ENCODE results near the gene APOF.

The APOF gene
- long read RNA-seq, result 0 reads

- no peak within 1 kb of the TSS for H3K4me3 ChIP-seq (replicated peaks; ENCODE audit: insufficient read depth, low read length)
- TF ChIP-seq SPI1 (IDR thresholded peaks at IDR 0.05; ENCODE audit: borderline replicate concordance, low read depth) (no peak), REST (IDR thresholded peaks at IDR 0.05; ENCODE audit: insufficient replicate concordance, low read depth) (no peak), CTCF (IDR thresholded peaks at IDR 0.05; ENCODE audit: insufficient read depth, low read length) (no peak), POLR2AphosphoS5 (IDR thresholded peaks at IDR 0.05; ENCODE audit: low read depth) (no peak), GABPA (IDR thresholded peaks at IDR 0.05; ENCODE audit: low read depth) (no peak)
- H3K27ac ChIP-seq (replicated peaks), result no peak within 1 kb of the TSS
- no peaks in the 10 kb centered on the region for H3K27me3 ChIP-seq (ENCODE audit: insufficient read depth, poor library complexity, severe bottlenecking)
- no peak for DNase-seq (ENCODE audit: low read depth in 1 of 2, low spot score in 1 of 2)
Measured at GRCh38 chr12:56362130-56363059, at the start of gene APOF. Gene APOF (minus strand): TSS chr12:56362857. CDS start chr12:56362745, 112 bp downstream.

GRCh38 chr12:56411781-56412639 lies 49.4 kb upstream of the APOF start:
- H3K27ac ChIP-seq (replicated peaks), result no peak overlapping the region
- no peak for TF ChIP-seq REST (IDR thresholded peaks at IDR 0.05; ENCODE audit: insufficient replicate concordance, low read depth)
- TF ChIP-seq POLR2AphosphoS5 (IDR thresholded peaks at IDR 0.05; ENCODE audit: low read depth), result no peak
- no peak for TF ChIP-seq GABPA (IDR thresholded peaks at IDR 0.05; ENCODE audit: low read depth)
- no peak for TF ChIP-seq CTCF (IDR thresholded peaks at IDR 0.05; ENCODE audit: insufficient read depth, low read length)
- no peak for TF ChIP-seq SPI1 (IDR thresholded peaks at IDR 0.05; ENCODE audit: borderline replicate concordance, low read depth)
- no peaks in the 10 kb centered on the region for H3K27me3 ChIP-seq (ENCODE audit: insufficient read depth, poor library complexity, severe bottlenecking)
- DNase-seq (ENCODE audit: low read depth in 1 of 2, low spot score in 1 of 2), result no peak
- H3K4me3 ChIP-seq (replicated peaks; ENCODE audit: insufficient read depth, low read length), result no peak overlapping the region

GRCh38 chr12:56410768-56411167 lies 48.1 kb upstream of the APOF start:
- Histone ChIP-seq H3K27me3 (ENCODE audit: insufficient read depth, poor library complexity, severe bottlenecking) (no peaks in the 10 kb centered on the region), H3K27ac (replicated peaks) (no peak overlapping the region), H3K4me3 (replicated peaks; ENCODE audit: insufficient read depth, low read length) (no peak overlapping the region)
- TF ChIP-seq CTCF (IDR thresholded peaks at IDR 0.05; ENCODE audit: insufficient read depth, low read length), result no peak
- TF ChIP-seq REST (IDR thresholded peaks at IDR 0.05; ENCODE audit: insufficient replicate concordance, low read depth), result no peak
- no peak for TF ChIP-seq GABPA (IDR thresholded peaks at IDR 0.05; ENCODE audit: low read depth)
- TF ChIP-seq POLR2AphosphoS5 (IDR thresholded peaks at IDR 0.05; ENCODE audit: low read depth), result no peak
- no peak for TF ChIP-seq SPI1 (IDR thresholded peaks at IDR 0.05; ENCODE audit: borderline replicate concordance, low read depth)
- no peak for DNase-seq (ENCODE audit: low read depth in 1 of 2, low spot score in 1 of 2)

Data from HL-60 (cell line).